Hepatocyte (in vitro differentiated cells): ENCODE results near the gene RANGAP1.

Source experiments
- EZH2phosphoT487 ChIP-seq: fragments of 200-600 bp; sonication (generic); IDR thresholded peaks from one replicate; pipeline ENCODE4 v1.6.1; 2018; ENCODE audit warnings: antibody characterized with exemption, mild to moderate bottlenecking, low read depth, moderate library complexity; ENCODE audit not compliant: unreplicated experiment, severe bottlenecking
- TF ChIP-seq, protein P1 (sequence below): fragments of 200-600 bp; sonication (generic); IDR thresholded peaks from 2 replicates; pipeline ENCODE4 v1.5.1; 2016; ENCODE audit warnings: antibody characterized with exemption, mild to moderate bottlenecking; ENCODE audit not compliant: poor library complexity

DNA sequence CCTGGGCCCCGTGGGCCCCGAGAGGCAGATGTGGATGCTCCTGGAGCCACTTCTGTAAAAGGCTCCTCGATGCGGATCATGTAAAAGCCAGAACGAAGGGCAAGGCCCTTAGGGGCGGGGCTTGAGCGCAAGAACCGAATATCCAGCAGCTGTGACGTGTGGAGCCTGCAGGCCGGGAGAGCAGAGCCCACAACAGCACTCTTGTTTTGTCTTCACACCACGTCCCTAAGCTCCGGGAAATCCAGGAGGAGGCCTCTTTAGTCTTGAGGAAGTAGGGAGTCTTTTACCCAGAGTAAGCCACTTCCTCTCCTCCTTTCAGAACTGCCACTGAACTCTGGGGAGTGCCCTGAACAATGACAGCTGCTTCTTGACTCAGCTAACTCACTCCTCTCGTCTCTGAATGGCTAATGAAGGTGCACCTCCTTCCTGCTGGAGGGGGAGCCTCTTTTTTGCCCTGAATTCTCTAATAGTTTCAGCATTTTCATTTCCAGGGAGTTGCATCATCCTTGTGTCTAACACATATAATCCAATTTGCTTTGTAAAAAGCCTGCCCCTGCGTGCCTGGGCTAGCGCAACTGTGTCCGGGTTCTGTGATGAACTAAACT, 68.3 kb downstream of the RANGAP1 start:
- TF ChIP-seq, protein P1, sequence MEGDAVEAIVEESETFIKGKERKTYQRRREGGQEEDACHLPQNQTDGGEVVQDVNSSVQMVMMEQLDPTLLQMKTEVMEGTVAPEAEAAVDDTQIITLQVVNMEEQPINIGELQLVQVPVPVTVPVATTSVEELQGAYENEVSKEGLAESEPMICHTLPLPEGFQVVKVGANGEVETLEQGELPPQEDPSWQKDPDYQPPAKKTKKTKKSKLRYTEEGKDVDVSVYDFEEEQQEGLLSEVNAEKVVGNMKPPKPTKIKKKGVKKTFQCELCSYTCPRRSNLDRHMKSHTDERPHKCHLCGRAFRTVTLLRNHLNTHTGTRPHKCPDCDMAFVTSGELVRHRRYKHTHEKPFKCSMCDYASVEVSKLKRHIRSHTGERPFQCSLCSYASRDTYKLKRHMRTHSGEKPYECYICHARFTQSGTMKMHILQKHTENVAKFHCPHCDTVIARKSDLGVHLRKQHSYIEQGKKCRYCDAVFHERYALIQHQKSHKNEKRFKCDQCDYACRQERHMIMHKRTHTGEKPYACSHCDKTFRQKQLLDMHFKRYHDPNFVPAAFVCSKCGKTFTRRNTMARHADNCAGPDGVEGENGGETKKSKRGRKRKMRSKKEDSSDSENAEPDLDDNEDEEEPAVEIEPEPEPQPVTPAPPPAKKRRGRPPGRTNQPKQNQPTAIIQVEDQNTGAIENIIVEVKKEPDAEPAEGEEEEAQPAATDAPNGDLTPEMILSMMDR = no peak
- TF ChIP-seq EZH2phosphoT487 = no peak
